ENCODE data around the gene CLINT1. TPM values are rescaled to one million over a fixed set of nuclear protein-coding genes. Genes with fewer than 3 reads are reported as not detected.
A peak's percentile ranks its signal among the peaks of the same experiment; 100 is the strongest.

The CLINT1 gene
- total and polyA plus RNA-seq, 9 of the 15 experiments (the other 6 are each of a cell fraction or from before 2014, with no cell fraction given): 23.6 to 125 (median 71.4) TPM

DNA sequence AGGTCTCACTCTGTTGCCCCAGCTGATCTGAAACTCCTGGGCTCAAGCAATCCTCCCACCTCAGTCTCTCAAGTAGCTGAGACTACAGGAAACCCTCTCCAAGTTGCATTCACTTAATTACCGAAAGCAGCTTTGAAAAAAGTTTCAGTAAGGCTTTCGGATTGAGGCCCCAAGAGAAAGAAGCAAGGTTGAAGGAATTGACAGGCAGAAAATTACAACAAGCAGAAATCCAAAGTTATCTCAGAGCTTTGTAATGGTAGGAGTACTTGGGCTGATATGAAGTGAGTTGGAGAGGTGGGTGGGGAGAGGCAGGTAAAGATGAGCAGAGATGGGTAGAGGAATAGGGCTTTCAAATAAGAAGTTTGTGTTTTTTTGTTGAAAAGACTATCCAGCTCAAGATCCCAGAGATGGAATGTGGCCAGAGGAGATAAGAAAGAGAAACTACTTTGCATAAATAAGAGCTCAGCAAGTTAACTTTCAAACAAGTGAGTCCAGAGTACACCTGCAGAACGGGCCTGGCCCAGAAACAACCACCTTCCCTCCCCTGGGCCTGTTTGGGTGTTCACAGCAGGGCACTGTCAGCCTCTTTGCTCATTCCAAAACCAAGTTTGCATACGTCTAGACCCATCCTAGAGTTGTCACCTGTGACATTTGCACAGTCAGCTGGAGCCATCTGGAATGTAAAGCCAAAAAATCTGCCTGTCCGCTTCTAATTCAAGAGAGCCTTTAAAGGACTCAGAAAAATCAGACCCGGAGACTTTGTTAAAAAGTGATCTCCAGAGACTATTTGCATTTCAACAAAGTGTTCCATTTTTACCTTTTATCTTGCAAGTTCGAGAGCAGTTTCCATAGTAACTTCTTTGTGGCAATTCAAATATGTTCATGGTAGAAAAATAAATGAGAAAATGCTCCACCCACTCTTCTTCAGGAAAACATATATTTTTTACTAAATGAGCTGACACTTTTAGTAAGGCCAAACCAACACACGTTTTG, 2.2 kb upstream of the CLINT1 start:
- H3K27ac ChIP-seq (ENCODE audit: extremely low read depth, low read depth, low read length): no peak overlapping the region
- no peaks in the 10 kb centered on the region for H3K27me3 ChIP-seq (ENCODE audit: control insufficient read depth in 2 of 2, insufficient read depth in 2 of 2, low read length in 2 of 2)
- intact Hi-C loops (cut with micrococcal nuclease): no loop called here
- CTCF ChIA-PET (ENCODE audit: low intra/inter-chr PET ratio): no interaction called here
- H3K36me3 ChIP-seq (ENCODE audit: control insufficient read depth, insufficient read depth, low read length): peaks cover 8% of the 10 kb centered on the region; the same call in 2 of the 3 replicates
- no TSS peak for BruUV-seq (replicated peaks)
- peaks cover 31% of the 10 kb centered on the region for H3K79me2 ChIP-seq (ENCODE audit: control insufficient read depth, insufficient read depth, low read length)
- ATAC-seq (no peak), DNase-seq (ENCODE audit: extremely low read depth in 1 of 4, low spot score in 3 of 4) (no peak), FAIRE-seq (no peak)
- H3K9ac ChIP-seq (ENCODE audit: insufficient read depth in 1 of 2, low read depth in 2 of 2, low read length in 2 of 2): no peak overlapping the region
- no peak overlapping the region for H2AFZ ChIP-seq (ENCODE audit: low read depth, low read length)
- no peak overlapping the region for H3K4me3 ChIP-seq
- in situ Hi-C loops (cut with MboI): no loop called here
- H4K20me1 ChIP-seq (replicated peaks; ENCODE audit: control insufficient read depth, insufficient read depth, low read length): 0 out of 2 replicates have a peak, but pooled peaks cover 11% of the 10 kb centered on the region
- TF ChIP-seq, protein P1, sequence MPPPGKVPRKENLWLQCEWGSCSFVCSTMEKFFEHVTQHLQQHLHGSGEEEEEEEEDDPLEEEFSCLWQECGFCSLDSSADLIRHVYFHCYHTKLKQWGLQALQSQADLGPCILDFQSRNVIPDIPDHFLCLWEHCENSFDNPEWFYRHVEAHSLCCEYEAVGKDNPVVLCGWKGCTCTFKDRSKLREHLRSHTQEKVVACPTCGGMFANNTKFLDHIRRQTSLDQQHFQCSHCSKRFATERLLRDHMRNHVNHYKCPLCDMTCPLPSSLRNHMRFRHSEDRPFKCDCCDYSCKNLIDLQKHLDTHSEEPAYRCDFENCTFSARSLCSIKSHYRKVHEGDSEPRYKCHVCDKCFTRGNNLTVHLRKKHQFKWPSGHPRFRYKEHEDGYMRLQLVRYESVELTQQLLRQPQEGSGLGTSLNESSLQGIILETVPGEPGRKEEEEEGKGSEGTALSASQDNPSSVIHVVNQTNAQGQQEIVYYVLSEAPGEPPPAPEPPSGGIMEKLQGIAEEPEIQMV (tag; conservative IDR thresholded peaks at IDR 0.05; ENCODE audit: low read depth): no peak
- TF ChIP-seq SP2 (IDR thresholded peaks at IDR 0.05; ENCODE audit: extremely low read depth, low read depth, low read length, poor library complexity, severe bottlenecking) (no peak), WHSC1 (IDR thresholded peaks at IDR 0.05; ENCODE audit: low read length) (no peak), ZBED1 (IDR thresholded peaks at IDR 0.05) (no peak), ZNF140 (CRISPR knock-in tag; IDR thresholded peaks at IDR 0.05) (no peak), MTA2 (IDR thresholded peaks at IDR 0.05; ENCODE audit: low read depth) (no peak), TEAD1 (CRISPR knock-in tag; IDR thresholded peaks at IDR 0.05) (0 out of 4 replicates have a peak, but pooled peaks of 1 of the 2 experiments have one; percentile 27)
- TF ChIP-seq, protein P2, sequence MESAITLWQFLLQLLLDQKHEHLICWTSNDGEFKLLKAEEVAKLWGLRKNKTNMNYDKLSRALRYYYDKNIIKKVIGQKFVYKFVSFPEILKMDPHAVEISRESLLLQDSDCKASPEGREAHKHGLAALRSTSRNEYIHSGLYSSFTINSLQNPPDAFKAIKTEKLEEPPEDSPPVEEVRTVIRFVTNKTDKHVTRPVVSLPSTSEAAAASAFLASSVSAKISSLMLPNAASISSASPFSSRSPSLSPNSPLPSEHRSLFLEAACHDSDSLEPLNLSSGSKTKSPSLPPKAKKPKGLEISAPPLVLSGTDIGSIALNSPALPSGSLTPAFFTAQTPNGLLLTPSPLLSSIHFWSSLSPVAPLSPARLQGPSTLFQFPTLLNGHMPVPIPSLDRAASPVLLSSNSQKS (CRISPR knock-in tag; IDR thresholded peaks at IDR 0.05): no peak
- 35% methylated on average over 8 of the region's 8 CpGs for WGBS (ENCODE audit: insufficient coverage, low coverage, missing lambda C conversion rate)
- no peak overlapping the region for H3K4me2 ChIP-seq (ENCODE audit: insufficient read depth, low read length)
- peaks cover 0 to 5% of the 10 kb centered on the region in 2 experiments for H3K4me1 ChIP-seq (replicated peaks in 1 of 2; ENCODE audit: control insufficient read depth in 2 of 2, insufficient read depth in 2 of 2, low read length in 2 of 2)
- no peaks in the 10 kb centered on the region for H3K9me1 ChIP-seq (ENCODE audit: control insufficient read depth, insufficient read depth, low read length)
- H3K9me3 ChIP-seq (replicated peaks; ENCODE audit: control insufficient read depth, insufficient read depth, low read depth, low read length): no peaks in the 10 kb centered on the region
- POLR2A ChIA-PET: interaction anchor here (0.6 to 1.1 kb wide), 2 partner anchors 15 to 286 kb away, joined by 3 to 4 read pairs; no protein-coding TSS in a partner anchor

Measured in K562 (cell line).